Non-pigmented ciliary epithelial cell (primary cell): ENCODE measurements around the gene REX1BD.
A peak's percentile ranks its signal among the peaks of the same experiment; 100 is the strongest.

ENCODE experiments used
- DNase-seq: peaks from one replicate; pipeline ENCODE4 v3.0.0-alpha.2; 2010; ENCODE audit warnings: low read depth

Gene REX1BD

GRCh38 chr19:18613589-18614234 is 25.1 kb downstream of the REX1BD start:
- DNase-seq, result no peak

DNA sequence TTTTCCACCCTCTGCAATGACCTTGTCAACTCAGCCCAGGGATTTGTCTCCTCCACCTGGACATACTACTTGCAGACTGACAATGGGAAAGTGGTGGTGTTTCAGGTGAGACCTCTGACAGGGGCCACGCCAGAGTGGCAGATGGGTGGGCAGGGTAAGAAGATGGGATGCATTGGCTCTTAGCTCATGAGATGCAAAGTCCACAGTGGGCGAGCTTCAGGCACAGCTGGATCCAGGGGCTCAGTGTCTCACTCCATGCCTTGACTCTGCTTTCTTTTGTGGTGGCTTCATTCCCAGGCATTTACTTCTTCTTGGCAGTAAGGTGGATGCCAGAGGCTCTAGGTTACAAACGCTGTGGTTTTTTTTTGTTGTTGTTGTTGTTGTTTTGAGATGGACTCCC is 27.4 kb downstream of the REX1BD start:
- DNase-seq, result no peak

GRCh38 chr19:18617562-18617961 is 29.0 kb downstream of the REX1BD start:
- no peak for DNase-seq

DNA sequence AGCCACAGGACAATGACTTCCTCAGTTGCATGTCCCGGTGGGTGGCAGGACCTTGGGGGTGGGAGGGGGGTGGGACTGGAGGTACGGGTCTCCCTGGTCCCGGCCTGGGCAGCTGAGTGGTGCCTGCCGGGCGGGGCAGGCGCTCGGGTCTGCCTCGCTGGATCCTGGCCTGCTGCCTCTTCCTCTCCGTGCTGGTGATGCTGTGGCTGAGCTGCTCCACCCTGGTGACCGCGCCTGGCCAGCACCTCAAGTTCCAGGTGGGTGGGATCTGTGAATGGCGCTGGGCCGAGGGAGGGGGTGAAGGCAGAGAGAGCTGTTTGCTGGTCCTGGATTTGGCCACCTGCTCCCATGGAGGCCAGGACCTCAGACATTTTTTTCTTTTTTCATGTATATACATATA is 29.6 kb downstream of the REX1BD start:
- DNase-seq, result no peak

- no peak for DNase-seq
Observed at GRCh38 chr19:18620311-18620710, 31.7 kb downstream of the REX1BD start.

DNA sequence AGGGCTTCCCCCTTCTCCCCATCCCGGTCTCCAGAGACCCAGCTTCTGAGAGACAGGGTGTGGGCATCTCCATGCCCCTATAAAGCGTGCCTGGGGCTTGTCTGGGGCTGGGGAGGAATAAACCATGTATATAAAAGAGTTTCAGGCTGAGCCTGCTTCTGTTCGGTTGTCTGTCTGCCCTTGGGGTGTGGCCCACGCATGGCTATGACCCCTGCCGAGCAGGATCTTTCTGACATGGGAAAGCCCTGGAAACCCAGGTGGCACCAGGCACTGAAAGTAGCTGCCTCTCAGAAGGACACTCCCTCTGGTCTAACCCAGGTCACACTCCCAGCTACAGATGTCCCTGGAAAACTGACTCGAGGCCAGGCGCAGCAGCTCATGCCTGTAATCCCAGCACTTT is 32.3 kb downstream of the REX1BD start:
- DNase-seq, result no peak

DNA sequence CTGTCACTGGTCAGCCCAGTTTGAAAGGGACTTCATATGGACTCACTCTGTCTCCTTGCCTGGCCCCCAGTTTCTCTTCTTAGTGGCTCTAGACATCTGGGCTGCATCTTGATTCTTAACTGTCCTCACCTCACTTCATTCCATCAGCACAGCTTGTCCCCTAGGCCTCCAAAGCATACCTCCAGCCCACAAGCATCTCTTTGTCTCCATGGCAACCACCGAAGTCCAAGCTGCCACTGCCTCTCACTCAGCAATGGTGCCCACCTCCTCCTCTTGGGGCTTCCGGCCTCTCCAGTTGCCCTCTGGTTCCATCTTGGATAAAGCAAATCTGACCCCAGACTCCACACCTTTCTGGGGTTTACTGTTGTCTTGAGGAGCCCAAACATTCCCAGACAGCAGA is 38.3 kb downstream of the REX1BD start:
- no peak for DNase-seq

- no peak for DNase-seq
Observed at GRCh38 chr19:18629166-18630088, 40.8 kb downstream of the REX1BD start.

DNA sequence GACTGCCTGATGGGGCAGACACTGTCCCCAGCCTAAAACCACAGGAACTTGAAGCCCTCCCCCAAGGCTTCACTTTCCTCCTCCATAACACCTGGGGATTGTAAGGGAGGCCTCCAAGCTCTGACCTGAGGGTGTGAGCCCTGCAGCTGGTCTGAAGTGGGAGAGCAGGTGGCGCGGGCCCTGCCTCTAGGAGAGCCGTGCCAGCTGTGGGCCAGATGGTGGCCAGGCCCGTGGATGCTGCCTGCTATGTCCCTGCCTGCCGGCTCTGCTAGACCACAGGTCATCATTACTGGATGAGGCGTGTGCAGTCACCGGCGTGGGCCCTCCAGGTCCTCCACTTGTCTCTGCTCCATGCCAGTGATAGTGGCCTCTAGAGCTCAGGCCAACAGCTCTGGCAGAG is 44.7 kb downstream of the REX1BD start:
- no peak for DNase-seq

DNA sequence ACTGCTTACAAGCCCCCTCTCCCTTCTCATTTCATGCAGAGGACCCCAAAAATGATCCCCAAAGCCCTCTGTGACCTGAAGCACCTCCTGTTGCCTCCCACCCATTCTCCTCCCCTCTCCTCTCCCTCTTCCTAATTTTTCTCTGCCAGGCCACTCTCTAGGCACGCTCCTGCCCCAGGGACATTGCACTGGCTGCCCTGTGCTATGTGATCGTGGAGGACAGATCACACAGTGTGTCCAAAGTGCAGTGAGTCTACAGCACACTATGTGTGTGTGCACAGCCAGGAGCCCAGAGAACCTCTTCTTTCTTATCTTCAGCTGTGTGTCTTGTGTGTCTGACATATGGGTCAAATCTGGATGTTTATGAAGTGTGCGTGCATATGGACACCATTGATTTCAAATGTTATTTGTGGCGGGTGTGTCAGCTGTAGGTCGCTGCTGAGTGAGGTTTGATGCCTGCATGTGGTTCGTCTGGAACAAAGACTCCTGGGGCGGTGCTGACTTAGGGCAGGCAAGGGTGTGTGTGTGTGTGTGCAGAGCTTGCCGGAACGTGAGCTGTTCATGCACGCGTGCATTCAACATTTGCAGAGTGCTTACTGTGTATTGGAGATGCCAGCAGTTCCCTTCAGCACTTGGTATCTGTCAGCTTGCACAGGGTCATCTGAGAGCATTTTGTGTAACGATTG is 46.2 kb downstream of the REX1BD start:
- DNase-seq, result no peak

- no peak for DNase-seq
Observed at GRCh38 chr19:18635831-18636182, 47.2 kb downstream of the REX1BD start.

DNA sequence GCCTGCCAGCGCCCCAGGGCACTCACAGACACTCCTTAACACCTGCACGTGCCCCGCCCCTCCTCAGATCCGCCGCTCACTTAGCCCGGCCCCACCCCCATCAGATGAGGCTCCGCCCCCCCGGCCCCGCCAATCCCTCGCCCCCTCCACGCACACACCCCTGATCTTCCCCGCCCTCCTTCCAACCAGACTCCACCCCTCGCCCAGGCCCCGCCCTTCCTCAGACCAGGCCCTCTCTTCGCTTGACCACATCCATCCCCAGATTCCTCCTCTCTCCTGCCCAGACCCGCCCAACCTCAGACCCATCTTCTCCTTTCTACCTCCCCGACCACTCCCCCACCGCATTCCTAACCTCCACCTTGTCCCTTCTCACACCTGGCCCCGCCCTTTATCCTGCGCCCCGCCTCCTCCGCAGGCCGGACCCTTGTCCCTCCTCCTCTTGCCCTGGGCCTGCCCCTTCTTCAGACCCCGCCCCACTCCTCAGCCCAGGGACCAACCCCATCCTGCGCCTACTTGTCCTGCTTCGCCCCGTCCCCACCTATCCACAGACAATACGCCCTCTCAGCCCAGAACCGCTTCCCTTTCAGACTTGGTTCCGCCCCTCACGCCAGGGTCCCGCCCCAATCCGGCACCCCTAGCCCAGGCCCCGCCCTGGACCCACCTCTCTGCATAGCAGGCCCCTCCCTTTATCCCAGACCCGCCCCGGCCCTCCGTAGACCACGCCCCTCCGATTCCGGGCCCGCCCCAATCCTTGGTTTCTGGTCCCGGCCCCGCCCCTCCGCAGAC is 47.8 kb downstream of the REX1BD start:
- peak; percentile 83 for DNase-seq

DNA sequence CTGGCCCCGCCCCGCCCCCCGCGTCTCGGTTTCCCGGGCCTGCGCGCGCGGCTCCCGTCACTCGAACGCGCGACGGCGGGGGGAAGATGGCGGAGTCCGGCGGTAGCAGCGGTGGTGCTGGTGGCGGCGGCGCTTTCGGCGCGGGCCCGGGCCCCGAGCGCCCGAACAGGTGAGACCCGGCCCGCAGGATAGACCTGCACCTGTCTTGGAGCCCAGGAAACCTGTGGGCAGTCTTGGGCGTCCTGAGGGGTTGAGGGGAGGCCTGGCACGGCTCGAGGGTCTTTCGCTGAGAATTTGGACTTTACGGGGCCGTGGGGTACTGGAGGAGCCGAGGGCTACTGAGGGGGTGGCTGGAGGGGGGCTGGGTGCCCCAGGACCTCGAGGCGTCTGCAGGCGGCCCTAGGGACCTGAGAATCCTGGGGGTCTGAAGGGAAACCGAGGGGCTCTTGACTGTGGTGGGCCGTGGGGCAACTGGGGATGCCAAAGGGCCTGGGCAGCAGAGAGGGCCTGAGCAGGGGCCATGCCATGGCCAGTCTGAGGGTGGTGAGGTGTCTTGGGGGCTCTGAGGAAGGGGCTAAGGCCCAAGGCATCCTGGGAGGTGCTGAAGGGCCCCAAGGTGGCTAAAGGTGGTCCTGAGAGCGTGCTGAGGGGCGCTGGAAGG is 48.5 kb downstream of the REX1BD start, which contains the start of gene KLHL26:
Gene KLHL26 (plus strand): TSS at position 60 of the 661 bp plus-strand sequence. CDS start 27 bp downstream, at position 87.
- DNase-seq, result no peak

DNA sequence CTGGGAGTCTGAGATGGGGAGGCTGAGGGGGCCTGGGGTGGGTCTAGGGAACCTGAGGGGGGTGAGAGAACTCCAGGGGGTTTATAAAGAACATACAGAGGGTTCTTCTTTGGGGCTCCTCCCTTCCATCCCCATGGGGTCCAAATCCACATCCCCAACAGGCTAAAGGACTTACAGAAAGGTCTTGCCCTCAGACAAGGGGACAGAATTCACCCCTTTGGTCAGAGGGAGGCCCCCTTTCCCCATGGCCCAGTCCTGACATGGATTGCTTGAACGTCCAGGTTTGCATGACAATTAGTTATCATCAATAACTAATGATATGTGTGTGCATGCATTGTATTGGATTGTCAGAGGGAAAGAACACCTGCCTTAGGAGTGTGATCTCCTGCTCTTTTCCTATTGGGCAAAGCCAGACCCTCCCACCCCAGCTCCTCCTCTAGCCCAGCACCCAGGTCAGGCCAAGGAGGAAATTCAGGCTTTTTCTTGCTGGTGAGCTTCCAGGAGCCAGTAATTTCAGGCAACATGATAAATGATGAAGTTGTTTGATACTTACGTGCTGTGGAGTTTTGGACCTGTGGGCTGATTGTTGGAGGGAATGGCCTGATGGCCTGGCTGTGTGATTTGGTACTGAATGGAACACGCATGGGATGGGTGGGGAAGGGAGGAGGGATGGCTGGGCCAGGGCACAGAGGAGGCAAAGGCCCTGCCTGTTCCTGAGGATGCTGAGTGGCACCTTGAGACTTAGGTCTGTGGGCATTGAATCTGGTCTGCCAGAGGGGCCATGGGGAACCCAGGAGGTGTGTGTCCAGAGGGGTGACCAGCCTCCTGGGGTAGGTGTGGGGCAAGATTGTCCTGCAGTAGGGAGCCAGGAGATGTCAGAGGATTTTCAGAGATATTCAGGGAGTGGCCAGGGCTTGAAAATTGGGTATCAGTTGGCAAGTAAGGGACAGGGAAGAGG is 49.4 kb downstream of the REX1BD start:
- DNase-seq, result no peak

DNA sequence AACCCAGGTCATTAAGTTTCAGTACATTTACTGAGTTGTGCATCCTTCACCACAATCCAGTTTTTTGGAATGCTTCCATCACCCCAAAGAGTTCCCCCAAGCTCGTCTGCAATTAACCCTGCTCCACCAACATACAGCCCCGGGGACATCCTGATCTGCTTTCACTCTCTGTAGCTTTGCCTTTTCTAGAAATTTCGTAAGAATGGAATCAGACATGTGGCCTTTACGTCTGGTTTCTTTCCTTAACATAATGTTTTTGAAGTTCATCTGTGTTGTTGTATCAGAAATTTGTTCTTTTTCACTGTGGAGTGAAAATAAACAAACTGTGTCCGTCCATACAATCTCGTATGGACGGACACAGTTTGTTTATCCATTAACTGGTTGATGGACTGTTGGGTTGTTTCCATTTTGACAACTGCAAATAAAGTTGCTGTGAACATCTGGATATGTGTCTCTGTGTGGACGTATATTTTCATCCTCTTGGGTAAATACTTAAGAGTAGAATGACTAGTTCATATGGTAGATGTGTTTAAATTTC is 51.2 kb downstream of the REX1BD start:
- DNase-seq, result no peak
